ENCODE results near the gene NSUN2.

GRCh38 chr5:6682239-6682638, 49.4 kb upstream of the NSUN2 start:
- TF ChIP-seq POLR2AphosphoS5 (IDR thresholded peaks at IDR 0.05) (no peak), CTCF (IDR thresholded peaks at IDR 0.05) (no peak), POLR2A (IDR thresholded peaks at IDR 0.05) (no peak), EP300 (IDR thresholded peaks at IDR 0.05; ENCODE audit: low read depth) (no peak)

All from transverse colon (tissue), 4 donors.